HG02678 (cell line): ENCODE measurements around the gene ZBED5.
"Not testable (repeated sequence)": the region's sequence is repeated elsewhere in the genome, so short reads cannot be mapped to it uniquely, and the experiment has no call there.

Source experiments
- ATAC-seq: cut with Tn5 transposase; IDR thresholded peaks from one replicate; pipeline ENCODE4 v1.9.1; 2021; ENCODE audit warnings: mild to moderate bottlenecking, moderate library complexity; ENCODE audit not compliant: unreplicated experiment

Gene ZBED5

DNA sequence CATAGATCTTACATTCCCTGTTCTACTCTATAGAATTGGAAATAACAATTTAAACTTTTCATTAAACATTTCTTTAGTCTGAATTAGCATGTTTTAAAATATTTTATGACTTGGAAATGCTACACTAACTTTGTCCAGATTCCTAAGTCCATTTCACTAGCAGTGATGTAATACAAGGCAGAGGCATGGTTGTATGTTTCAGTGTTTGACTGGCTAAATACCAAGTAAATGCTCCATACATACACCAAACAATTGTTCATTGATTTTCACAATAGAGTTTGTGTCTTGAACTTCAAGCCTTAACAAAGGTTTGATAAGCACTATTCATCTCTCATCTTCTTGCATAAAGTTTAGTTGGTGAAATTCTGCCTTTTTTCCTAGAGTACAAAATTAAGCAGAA is 13.5 kb downstream of the ZBED5 start:
- ATAC-seq, result no peak

DNA sequence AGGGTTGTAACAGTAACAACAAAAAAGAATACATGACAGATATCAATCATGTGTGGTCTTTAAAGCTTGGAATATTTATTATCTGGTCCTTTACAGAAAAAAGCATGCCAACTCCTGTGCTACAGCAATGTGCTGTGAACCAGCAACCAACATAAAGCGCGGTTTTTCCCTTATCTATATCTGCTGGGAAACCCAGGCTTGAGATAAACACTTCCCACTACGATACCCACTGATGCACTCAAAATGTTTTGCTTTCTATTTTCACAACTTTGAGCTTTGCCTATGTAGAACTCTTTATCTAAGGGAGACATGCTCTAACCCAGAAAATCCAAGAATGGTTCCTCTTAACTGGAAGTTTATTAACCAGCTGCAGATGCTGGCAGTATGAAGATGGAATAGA is 19.0 kb downstream of the ZBED5 start:
- ATAC-seq, result no peak

DNA sequence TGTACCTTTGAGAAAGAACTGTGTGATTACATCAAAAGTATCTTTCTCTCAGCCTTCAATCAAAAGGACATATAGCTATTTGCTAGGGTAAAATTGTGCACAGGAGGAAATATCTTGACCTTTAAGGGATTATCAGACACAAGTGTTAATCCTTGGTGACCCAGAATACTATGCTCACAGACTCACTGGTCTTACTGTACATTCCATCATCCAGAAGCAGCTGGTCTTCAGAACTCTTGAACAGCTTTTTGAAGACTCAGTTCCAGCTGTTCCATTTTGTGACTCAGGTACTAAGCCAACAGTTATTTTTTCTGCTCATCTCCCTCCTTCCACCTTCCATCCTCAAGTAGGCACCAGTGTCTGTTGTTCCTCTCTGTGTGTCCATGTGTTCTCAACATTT is 19.8 kb downstream of the ZBED5 start:
- no peak for ATAC-seq

DNA sequence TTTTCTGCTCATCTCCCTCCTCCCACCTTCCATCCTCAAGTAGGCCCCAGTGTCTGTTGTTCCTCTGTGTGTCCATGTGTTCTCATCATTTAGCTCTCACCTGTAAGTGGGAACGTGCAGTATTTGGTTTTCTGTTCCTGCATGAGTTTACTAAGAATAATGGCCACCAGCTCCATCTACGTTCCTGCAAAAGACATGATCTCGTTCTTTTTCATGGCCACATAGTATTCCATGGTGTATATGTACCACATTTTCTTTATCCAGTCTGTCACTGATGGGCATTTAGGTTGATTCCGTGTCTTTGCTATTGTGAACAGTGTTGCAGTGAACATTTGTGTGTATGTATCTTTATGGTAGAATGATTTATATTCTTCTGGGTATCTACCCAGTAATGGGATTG is 21.0 kb downstream of the ZBED5 start:
- not testable (repeated sequence) for ATAC-seq

DNA sequence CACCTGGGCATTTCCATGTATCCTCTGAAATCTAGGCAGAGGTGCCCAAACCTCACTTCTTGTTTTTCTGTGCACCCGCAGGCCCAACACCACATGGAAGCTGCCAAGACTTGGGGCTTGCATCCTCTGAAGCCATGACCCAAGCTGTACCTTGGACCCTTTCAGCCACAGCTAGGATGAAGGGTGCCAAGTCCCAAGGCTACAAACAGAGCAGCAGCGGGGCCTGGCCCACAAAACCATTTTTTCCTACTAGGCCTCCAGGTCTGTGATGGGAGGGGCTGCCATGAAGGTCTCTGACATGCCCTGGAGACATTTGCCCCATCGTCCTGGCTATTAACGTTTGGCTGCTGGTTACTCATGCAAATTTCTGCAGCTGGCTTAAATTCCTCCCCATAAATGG is 28.7 kb downstream of the ZBED5 start:
- ATAC-seq, result no peak

DNA sequence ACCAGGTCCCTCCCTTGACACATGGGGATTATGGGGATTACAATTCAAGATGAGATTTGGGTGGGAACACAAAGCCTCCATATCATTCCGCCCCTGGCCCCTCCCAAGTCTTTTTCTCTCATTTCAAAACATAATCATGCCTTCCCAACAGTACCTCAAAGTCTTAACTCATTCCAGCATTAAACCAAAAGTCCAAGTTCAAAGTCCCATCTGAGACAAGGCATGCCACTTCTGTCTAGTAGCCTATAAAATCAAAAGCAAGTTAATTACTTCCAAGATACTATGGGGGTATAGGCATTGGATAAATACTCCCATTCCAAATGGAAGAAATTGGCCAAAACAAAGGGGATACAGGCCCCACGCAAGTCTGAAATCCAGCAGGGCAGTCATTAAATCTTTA is 29.5 kb downstream of the ZBED5 start:
- ATAC-seq, result no peak

DNA sequence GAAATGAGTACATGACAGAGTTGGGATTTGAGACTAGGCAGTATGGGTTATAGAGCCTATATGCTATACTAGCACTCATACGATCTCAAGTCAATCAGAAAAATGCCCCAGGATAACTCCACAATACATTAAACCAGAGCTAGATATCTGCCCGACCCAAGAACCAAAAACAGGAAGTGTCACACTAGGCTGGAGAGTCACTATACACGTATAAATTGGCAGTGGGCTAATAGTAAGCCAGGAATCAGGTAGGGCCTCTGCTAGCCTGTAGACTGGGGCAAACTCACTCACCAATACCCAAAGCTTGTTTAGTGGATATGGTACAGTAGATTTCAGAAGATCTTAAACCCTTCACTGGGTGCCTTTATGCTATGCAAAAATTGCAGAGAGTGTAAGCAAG is 33.0 kb downstream of the ZBED5 start:
- peak; percentile 62 for ATAC-seq

DNA sequence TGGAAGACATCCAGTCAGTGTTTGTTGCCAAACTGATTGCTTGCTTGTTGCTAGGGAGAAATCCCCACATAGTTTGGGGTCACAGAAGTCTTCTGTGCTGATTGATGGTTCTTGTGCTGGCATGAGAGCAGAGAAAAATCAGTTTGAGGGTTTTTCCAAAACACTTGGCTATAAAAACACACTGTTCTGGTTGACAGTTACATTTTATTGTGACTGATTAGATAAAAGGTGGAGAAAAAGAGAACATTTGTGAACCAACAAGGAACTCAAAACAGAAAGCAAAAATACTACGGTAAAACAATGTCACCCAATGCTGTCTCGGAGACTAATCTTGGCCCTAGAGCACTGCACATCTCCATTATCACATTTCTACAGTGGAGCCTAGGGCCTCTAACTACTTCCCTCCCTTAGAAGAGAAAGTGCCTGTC is 34.7 kb downstream of the ZBED5 start:
- ATAC-seq, result no peak

DNA sequence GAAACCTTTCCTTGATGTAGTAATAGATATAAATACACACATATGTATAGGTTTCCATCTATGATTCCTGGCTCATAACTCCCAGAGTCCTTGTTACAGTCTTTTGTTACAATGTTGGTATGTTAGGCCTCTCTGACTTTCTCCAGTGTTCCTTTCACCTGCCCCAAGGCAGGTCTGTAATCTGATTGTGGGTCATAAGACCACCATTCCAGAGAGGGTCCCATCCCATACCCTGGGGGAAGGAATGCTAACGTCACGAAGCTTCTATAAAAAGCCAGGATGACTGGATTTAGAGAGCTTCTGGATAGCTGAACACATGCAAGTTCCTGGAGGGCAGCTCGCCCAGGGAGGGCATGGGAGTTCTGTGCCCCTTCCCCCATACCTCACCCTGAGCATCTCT is 35.4 kb downstream of the ZBED5 start:
- ATAC-seq, result not testable (repeated sequence)

DNA sequence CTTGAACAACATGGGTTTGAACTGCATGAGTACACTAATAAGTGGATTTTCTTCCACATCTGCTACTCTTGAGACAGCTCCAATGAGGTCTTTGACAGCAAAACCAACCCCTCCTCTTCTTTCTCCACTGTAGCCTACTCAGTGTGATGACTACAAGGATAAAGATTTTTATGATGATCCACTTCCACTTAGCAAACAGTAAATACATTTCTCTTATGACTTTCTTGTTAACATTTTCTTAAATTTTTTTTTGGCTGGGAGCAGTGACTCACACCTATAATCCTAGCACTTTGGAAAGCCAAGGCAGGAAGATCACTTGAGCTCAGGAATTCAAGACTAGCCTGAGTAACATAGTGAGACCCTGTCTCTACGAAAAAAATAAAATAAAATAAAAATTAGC is 39.3 kb downstream of the ZBED5 start:
- no peak for ATAC-seq

DNA sequence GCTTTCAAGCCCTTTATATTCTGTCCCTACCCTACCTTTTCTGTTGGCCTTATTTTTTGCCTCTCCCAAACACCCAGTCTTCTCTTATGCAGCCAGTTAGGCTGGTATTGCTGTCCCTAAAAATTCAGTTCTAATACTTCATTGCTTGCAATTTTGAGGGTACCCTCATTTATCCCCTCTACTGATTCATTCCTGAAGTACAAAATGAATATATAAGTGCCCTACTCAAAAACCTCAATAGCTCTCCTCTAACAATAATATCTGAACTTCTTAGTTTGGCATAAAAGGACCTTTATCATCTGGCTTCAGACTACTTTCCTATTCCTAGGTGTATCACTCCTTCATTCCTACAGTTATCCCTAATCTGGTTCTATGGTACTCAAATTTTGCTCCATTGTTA is 43.9 kb downstream of the ZBED5 start:
- no peak for ATAC-seq

DNA sequence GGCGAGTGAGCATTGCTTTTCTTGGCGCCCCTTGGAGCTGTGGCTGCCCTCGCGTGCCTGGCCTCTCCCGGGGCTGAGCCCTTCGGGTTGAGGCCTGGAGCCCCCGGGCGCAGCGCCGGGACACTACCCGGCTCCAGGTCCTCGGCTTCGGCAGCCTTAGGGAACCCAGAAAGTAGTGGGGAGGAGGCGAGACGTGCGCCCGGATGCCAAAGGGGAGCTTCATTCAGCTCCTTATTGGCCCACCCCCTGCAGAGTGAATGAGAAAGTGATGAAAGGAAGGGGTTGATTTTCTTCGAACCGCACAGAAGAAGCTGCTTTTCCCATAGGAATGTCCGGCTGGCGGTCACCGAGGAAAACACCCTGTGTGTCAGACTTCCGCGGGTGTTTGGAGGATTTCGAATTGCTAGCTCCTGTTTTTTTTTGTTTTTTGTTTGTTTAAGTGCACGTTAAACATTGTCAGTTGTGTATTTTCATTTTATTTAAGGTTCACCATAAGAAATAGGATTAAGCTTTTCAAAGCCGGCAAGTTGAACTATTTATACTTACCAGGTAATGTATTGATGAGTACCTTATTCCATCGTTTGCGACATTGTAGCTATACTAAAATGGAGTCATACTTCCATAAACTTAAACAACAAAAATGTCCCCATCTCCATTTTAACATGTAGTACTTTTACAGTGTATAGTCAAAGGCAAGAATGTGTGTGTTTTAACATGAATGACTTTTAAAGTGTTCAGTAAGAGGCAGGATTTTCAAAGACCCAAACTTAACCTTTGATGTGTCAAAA is 48.3 kb downstream of the ZBED5 start:
- ATAC-seq, result peak; percentile 17

DNA sequence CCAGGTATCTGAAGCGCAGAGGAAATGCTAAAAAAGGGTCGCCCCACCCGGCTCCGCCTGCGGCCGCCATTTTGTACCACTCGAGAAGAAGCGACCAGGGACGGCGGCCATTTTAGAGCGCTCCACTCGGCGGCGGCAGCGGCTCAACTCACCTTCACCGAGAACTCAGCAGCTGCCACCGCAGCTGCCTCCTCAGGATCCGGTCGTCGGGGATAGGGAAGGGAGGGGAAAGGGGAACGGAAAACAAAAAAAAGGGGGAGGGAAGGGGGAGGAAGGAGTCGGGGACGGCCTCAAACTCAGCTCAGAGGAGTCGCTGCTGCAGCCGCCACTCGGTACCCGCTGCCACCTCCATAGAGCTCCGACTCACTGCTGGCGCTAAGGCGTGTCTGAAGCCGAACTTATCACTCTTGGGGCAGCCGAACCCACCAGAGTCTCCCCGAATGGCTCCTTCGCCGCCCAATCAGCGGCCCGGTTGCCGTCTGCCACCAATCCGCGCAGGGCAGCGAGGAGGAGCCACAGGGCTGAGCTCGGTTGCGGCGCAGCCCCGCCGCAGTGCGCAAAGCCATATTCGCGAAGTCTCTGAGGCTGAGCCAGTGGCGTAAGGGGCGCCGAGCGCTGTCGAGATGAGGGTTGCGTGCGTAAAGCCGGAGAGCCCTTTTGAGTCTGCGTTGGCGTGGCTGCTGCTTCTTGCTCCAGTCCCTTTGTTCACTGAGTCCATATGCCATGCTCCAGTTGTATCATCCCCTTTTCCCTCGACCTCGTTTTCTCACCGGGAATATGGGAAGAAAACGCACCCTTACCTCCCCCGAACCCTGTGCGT is 49.1 kb downstream of the ZBED5 start, which contains the start of gene EIF4G2:
TSS of gene EIF4G2 (minus strand) at position 374 of the 820 bp plus-strand sequence.
- peak; percentile 92 for ATAC-seq

DNA sequence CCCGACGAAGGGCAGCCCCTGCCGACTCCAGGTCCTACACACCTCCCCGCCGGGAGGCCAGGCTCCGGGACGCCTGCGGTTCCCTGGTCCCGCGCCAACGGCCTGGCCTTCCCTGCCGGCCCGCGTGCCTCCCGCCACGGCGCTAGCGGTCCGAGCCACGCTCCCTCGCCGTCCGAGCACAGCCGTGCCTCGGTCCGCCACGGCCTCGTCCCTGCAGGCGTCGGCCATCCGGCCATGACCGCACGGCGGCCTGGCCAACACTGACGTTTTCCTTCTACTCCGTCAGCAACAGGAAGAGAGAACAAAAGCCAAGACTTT is 49.7 kb downstream of the ZBED5 start:
- no peak for ATAC-seq

DNA sequence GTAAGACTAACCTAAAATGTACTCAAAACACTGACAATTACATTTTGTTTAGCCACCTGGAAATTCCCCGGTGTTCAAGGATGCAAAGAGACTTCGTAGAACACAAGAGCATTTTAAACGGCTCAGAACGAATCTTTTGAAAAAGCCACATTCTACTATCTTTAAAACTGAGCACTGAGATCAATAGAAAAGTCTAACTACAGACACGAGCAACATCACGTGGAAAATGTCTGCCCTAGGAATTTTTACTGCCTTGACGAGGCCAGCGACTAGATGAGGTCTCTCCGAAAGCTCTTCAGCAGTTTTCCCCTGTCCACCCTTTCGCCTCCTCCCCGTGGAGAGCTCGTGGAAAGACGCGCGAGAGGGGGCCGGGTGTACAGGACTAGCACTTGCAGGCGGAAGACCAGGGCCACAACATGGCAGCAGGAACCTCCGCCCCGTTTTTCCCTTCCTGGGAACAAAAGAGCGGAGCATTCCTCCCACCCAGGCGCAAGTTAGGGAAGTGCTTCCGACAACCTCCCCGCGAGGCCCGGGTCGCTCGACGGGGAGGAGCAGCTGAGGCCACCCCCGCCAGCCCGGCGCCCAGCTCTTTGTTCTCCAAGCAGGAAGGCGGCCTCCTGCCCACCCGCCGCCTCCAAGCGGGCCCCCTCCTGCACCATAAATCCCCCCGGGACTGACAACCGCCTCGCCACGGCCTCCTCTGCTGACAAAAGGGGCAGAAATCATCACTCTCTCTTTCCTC is 50.2 kb downstream of the ZBED5 start:
- ATAC-seq, result peak; percentile 1

DNA sequence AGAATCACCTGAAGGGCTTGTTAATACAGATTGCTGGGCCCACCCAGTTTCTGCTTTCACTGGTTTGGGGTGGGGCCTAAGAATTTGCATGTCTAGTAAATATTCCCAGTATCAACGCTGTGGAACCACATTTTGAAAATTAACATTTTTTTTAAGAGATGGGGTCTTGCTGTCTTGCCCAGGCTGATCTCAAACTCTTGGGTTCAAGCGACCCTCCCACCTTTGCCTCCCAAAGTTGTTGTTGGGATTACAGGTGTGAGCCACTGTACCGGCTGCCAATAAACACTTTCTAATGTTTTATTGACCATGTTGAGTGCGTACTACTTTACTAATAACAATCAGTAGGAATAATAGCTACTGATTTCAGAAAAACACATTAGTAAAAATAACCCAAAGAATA is 51.6 kb downstream of the ZBED5 start:
- ATAC-seq, result no peak

DNA sequence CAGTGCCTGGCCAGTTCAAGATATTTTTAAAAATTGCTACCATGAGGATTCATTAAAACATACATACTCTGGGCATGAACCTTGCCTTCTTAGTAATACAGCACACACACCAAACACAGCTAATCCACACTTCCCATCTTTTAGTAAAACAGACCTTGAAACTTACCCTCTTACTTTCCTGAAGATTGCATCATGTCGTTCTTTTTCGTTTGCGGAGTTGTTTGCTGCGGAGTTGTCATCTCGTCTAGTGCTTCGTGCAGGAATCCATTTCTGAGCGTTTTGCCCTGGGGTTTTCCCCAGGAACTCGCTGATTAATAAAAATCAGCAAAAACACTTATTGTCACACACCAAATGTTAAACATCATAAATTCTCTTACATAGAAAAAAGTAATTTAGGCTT is 52.1 kb downstream of the ZBED5 start:
- no peak for ATAC-seq

DNA sequence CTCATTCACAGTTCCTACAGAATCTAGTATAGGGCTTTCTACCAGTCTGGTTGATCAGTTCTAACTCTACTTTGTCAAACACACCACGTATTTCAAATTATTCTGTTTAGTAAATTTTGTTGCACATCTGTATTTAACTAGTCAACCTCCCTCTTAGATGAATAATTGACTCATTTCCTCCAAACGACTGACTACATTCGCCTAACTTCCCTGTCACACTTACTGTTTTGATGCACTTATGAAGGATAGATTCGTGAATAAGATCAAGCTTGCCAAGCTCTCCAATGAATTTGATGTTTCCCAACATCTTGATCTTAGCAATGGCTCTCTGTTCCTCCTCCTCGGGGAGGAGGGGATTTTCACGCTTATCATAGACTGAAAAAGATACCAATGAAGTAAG is 54.2 kb downstream of the ZBED5 start:
- no peak for ATAC-seq
